Measurements from ENCODE around the gene NTNG1.

NTNG1 gene

GRCh38 chr1:107267489-107267888 lies 126.7 kb downstream of the NTNG1 start:
- no peaks in the 10 kb centered on the region for H3K36me3 ChIP-seq (ENCODE audit: insufficient read depth)
- H3K4me3 ChIP-seq (IDR thresholded peaks at IDR 0.05; ENCODE audit: insufficient read depth, low read depth, low read length) = no peak overlapping the region
- H3K9ac ChIP-seq = no peak overlapping the region
- no peaks in the 10 kb centered on the region for H3K27me3 ChIP-seq (ENCODE audit: insufficient read depth, low read depth)
- no peaks in the 10 kb centered on the region for H3K4me1 ChIP-seq (ENCODE audit: low read depth, poor library complexity, severe bottlenecking)
- TF ChIP-seq CTCF (conservative IDR thresholded peaks at IDR 0.05; ENCODE audit: low read depth, low read length) = no peak
- H3K4me2 ChIP-seq = no peak overlapping the region
- no peaks in the 10 kb centered on the region for H3K79me2 ChIP-seq (ENCODE audit: insufficient read depth, low read depth)
- no peak overlapping the region for H2AFZ ChIP-seq (ENCODE audit: low read depth)
- H4K20me1 ChIP-seq (ENCODE audit: insufficient read depth) = no peaks in the 10 kb centered on the region
- H3K27ac ChIP-seq = no peak overlapping the region

GRCh38 chr1:107272321-107272720 lies 131.5 kb downstream of the NTNG1 start:
- no peaks in the 10 kb centered on the region for H4K20me1 ChIP-seq (ENCODE audit: insufficient read depth)
- no peaks in the 10 kb centered on the region for H3K27me3 ChIP-seq (ENCODE audit: insufficient read depth, low read depth)
- no peak overlapping the region for H3K4me2 ChIP-seq
- no peaks in the 10 kb centered on the region for H3K36me3 ChIP-seq (ENCODE audit: insufficient read depth)
- no peak overlapping the region for H2AFZ ChIP-seq (ENCODE audit: low read depth)
- H3K27ac ChIP-seq = no peak overlapping the region
- H3K9ac ChIP-seq = no peak overlapping the region
- H3K79me2 ChIP-seq (ENCODE audit: insufficient read depth, low read depth) = no peaks in the 10 kb centered on the region
- no peak overlapping the region for H3K4me3 ChIP-seq (IDR thresholded peaks at IDR 0.05; ENCODE audit: insufficient read depth, low read depth, low read length)
- no peaks in the 10 kb centered on the region for H3K4me1 ChIP-seq (ENCODE audit: low read depth, poor library complexity, severe bottlenecking)
- TF ChIP-seq CTCF (conservative IDR thresholded peaks at IDR 0.05; ENCODE audit: low read depth, low read length) = no peak

GRCh38 chr1:107273515-107273914 lies 132.7 kb downstream of the NTNG1 start:
- H2AFZ ChIP-seq (ENCODE audit: low read depth) = no peak overlapping the region
- H3K27me3 ChIP-seq (ENCODE audit: insufficient read depth, low read depth) = no peaks in the 10 kb centered on the region
- no peaks in the 10 kb centered on the region for H3K4me1 ChIP-seq (ENCODE audit: low read depth, poor library complexity, severe bottlenecking)
- H3K4me2 ChIP-seq = no peak overlapping the region
- H3K79me2 ChIP-seq (ENCODE audit: insufficient read depth, low read depth) = no peaks in the 10 kb centered on the region
- no peak for TF ChIP-seq CTCF (conservative IDR thresholded peaks at IDR 0.05; ENCODE audit: low read depth, low read length)
- H3K27ac ChIP-seq = no peak overlapping the region
- H4K20me1 ChIP-seq (ENCODE audit: insufficient read depth) = no peaks in the 10 kb centered on the region
- H3K4me3 ChIP-seq (IDR thresholded peaks at IDR 0.05; ENCODE audit: insufficient read depth, low read depth, low read length) = no peak overlapping the region
- H3K36me3 ChIP-seq (ENCODE audit: insufficient read depth) = no peaks in the 10 kb centered on the region
- H3K9ac ChIP-seq = no peak overlapping the region

- Histone ChIP-seq H3K27ac (no peak overlapping the region), H3K4me3 (IDR thresholded peaks at IDR 0.05; ENCODE audit: insufficient read depth, low read depth, low read length) (no peak overlapping the region), H3K4me2 (no peak overlapping the region), H3K9ac (no peak overlapping the region), H3K79me2 (ENCODE audit: insufficient read depth, low read depth) (no peaks in the 10 kb centered on the region), H3K4me1 (ENCODE audit: low read depth, poor library complexity, severe bottlenecking) (no peaks in the 10 kb centered on the region), H3K36me3 (ENCODE audit: insufficient read depth) (no peaks in the 10 kb centered on the region), H3K27me3 (ENCODE audit: insufficient read depth, low read depth) (no peaks in the 10 kb centered on the region), H2AFZ (ENCODE audit: low read depth) (no peak overlapping the region), H4K20me1 (ENCODE audit: insufficient read depth) (no peaks in the 10 kb centered on the region)
- no peak for TF ChIP-seq CTCF (conservative IDR thresholded peaks at IDR 0.05; ENCODE audit: low read depth, low read length)
Measured at GRCh38 chr1:107274227-107274626, 133.4 kb downstream of the NTNG1 start.

- Histone ChIP-seq H3K27ac (no peak overlapping the region), H3K4me2 (no peak overlapping the region), H4K20me1 (ENCODE audit: insufficient read depth) (no peaks in the 10 kb centered on the region), H3K36me3 (ENCODE audit: insufficient read depth) (no peaks in the 10 kb centered on the region), H2AFZ (ENCODE audit: low read depth) (no peak overlapping the region), H3K27me3 (ENCODE audit: insufficient read depth, low read depth) (no peaks in the 10 kb centered on the region), H3K9ac (no peak overlapping the region), H3K4me3 (IDR thresholded peaks at IDR 0.05; ENCODE audit: insufficient read depth, low read depth, low read length) (no peak overlapping the region), H3K79me2 (ENCODE audit: insufficient read depth, low read depth) (no peaks in the 10 kb centered on the region), H3K4me1 (ENCODE audit: low read depth, poor library complexity, severe bottlenecking) (no peaks in the 10 kb centered on the region)
- no peak for TF ChIP-seq CTCF (conservative IDR thresholded peaks at IDR 0.05; ENCODE audit: low read depth, low read length)
Measured at GRCh38 chr1:107276247-107276646, 135.4 kb downstream of the NTNG1 start.
